Mammary epithelial cell (primary cell): ENCODE data around the gene GSG1L.

ENCODE experiments used
- CTCF ChIP-seq, 2 donors: IDR thresholded peaks in 1 of 2; conservative IDR thresholded peaks in 1 of 2; 2 replicates each; pipeline ENCODE4 v1.5.1; 2011 to 2012; ENCODE audit warnings: inconsistent platforms in 2 of 2, low read length in 2 of 2, mild to moderate bottlenecking in 2 of 2, control low read depth in 1 of 2, low read depth in 1 of 2; ENCODE audit not compliant: insufficient read depth in 1 of 2; ENCODE audit errors: extremely low read depth in 1 of 2
- EZH2 ChIP-seq: IDR thresholded peaks from 2 replicates; pipeline ENCODE4 v1.6.1; 2012; ENCODE audit warnings: low read length, inconsistent platforms, borderline replicate concordance

GRCh38 chr16:27752241-27752640 lies 311.3 kb downstream of the GSG1L start:
- no peak for TF ChIP-seq CTCF (conservative IDR thresholded peaks at IDR 0.05 in 1 of 2, IDR thresholded peaks at IDR 0.05 in 1 of 2; ENCODE audit: extremely low read depth in 1 of 2, insufficient read depth in 1 of 2, low read depth in 1 of 2, low read length in 2 of 2)
- no peak for TF ChIP-seq EZH2
